Common myeloid progenitor, CD34-positive (primary cell): ENCODE data around the gene ADAM10.

Experiments used
- CTCF ChIA-PET: fragments of 350-600 bp; sonication (Branson Sonifier 250); formaldehyde crosslinking; loops from one replicate; lab custom pipeline; 2021; ENCODE audit warnings: antibody characterized with exemption; lab: Charles Lee
- POLR2A ChIA-PET: fragments of 350-600 bp; sonication (Branson Sonifier 250); formaldehyde crosslinking; loops from one replicate; lab custom pipeline; 2021; ENCODE audit warnings: antibody characterized with exemption; lab: Charles Lee
- DNase-seq, 3 donors: peaks; one replicate each; pipeline versions ENCODE4 v3.0.0 to v3.0.0-alpha.2; 2013
- H3K27ac ChIP-seq, 2 experiments: 1 replicate in 1 of 2; 2 replicates in 1 of 2; pipeline ENCODE4 v1.7.0; 2013; ENCODE audit warnings: inconsistent platforms in 2 of 2, low read length in 2 of 2, mild to moderate bottlenecking in 2 of 2, low read depth in 1 of 2, moderate library complexity in 1 of 2; ENCODE audit not compliant: severe bottlenecking in 2 of 2, insufficient read depth in 1 of 2, poor library complexity in 1 of 2
- H3K27me3 ChIP-seq, 5 experiments: replicated peaks in 2 of 5; 1 replicate in 3 of 5; 2 replicates in 2 of 5; pipeline versions ENCODE4 v1.6.1 to v1.7.0; 2013; ENCODE audit warnings: low read length in 4 of 5, mild to moderate bottlenecking in 2 of 5, moderate library complexity in 2 of 5, inconsistent platforms in 1 of 5; ENCODE audit not compliant: insufficient read depth in 5 of 5, control insufficient read depth in 4 of 5
- H3K36me3 ChIP-seq, 4 experiments: 1 replicate in 2 of 4; 2 replicates in 2 of 4; pipeline versions ENCODE4 v1.6.1 to v1.7.0; 2013; ENCODE audit warnings: low read length in 3 of 4, control low read depth in 1 of 4, mild to moderate bottlenecking in 1 of 4; ENCODE audit not compliant: control insufficient read depth in 4 of 4, insufficient read depth in 4 of 4
- H3K4me1 ChIP-seq, 4 experiments: 1 replicate in 3 of 4; 2 replicates in 1 of 4; pipeline versions ENCODE4 v1.6.1 to v1.7.1; 2013; ENCODE audit warnings: low read length in 3 of 4, mild to moderate bottlenecking in 3 of 4, control low read depth in 1 of 4, inconsistent platforms in 1 of 4, moderate library complexity in 1 of 4; ENCODE audit not compliant: control insufficient read depth in 4 of 4, insufficient read depth in 4 of 4; ENCODE audit errors: control extremely low read depth in 1 of 4
- H3K4me3 ChIP-seq, 7 experiments: 1 replicate in 4 of 7; 2 replicates in 3 of 7; pipeline versions ENCODE4 v1.5.1 to v1.7.0; 2013; ENCODE audit warnings: mild to moderate bottlenecking in 7 of 7, low read length in 6 of 7, moderate library complexity in 6 of 7, inconsistent platforms in 2 of 7, low read depth in 2 of 7, control low read depth in 1 of 7; ENCODE audit not compliant: insufficient read depth in 4 of 7, control insufficient read depth in 1 of 7; ENCODE audit errors: extremely low read depth in 1 of 7
- H3K9me3 ChIP-seq, 5 experiments: 1 replicate in 4 of 5; 2 replicates in 1 of 5; pipeline versions ENCODE4 v1.6.1 to v1.7.1; 2013; ENCODE audit warnings: low read length in 4 of 5, mild to moderate bottlenecking in 2 of 5, inconsistent platforms in 1 of 5, low read depth in 1 of 5, moderate library complexity in 1 of 5; ENCODE audit not compliant: control insufficient read depth in 4 of 5, insufficient read depth in 2 of 5; ENCODE audit errors: control extremely low read depth in 1 of 5
- WGBS: methylation state at CpG from one replicate; pipeline ENCODE4 v1.1.5; 2013; ENCODE audit not compliant: insufficient coverage; 5-methylcytosine and 5-hydroxymethylcytosine counted together

ADAM10 gene

GRCh38 chr15:58671186-58671585, 78.3 kb downstream of the ADAM10 start:
- Histone ChIP-seq H3K36me3 (peaks cover 2 to 7% (median 3%) of the 10 kb centered on the region in 4 experiments), H3K27ac (no peak overlapping the region), H3K4me3 (no peak overlapping the region), H3K27me3 (no peaks in the 10 kb centered on the region), H3K9me3 (peaks cover 0 to 1% (median 0%) of the 10 kb centered on the region in 5 experiments), H3K4me1 (no peaks in the 10 kb centered on the region)
- POLR2A ChIA-PET, result no interaction called here
- DNase-seq, result no peak
- CTCF ChIA-PET, result no interaction called here
- 83% methylated on average over 2 of the region's 2 CpGs for WGBS

DNA sequence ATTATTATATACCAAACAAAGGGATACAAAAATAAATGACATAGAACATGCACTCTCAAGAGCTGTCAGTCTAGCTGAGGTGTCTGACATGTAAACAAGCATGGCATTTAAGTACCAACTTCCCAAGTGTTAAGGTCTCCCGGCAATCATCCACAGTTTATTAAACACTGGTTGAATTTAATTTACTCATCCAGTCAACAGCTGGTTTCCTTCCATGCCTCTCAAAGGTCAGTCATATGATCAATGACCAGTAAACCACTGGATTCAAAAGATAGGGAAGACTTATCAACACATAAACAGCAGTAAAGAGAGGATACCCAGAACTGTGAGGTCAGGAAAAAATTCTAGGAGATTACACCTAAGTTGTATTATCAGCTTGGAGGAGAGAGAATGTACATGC, 80.4 kb downstream of the ADAM10 start:
- Histone ChIP-seq H3K4me3 (no peak overlapping the region), H3K27me3 (no peaks in the 10 kb centered on the region), H3K4me1 (no peaks in the 10 kb centered on the region), H3K36me3 (peaks cover under 1 to 6% (median 3%) of the 10 kb centered on the region in 4 experiments), H3K27ac (no peak overlapping the region), H3K9me3 (peaks cover 0 to 1% (median 0%) of the 10 kb centered on the region in 5 experiments)
- DNase-seq, result no peak
- ChIA-PET POLR2A (no interaction called here), CTCF (no interaction called here)
- WGBS, result 100% methylated on average over 1 of the region's 1 CpG

DNA sequence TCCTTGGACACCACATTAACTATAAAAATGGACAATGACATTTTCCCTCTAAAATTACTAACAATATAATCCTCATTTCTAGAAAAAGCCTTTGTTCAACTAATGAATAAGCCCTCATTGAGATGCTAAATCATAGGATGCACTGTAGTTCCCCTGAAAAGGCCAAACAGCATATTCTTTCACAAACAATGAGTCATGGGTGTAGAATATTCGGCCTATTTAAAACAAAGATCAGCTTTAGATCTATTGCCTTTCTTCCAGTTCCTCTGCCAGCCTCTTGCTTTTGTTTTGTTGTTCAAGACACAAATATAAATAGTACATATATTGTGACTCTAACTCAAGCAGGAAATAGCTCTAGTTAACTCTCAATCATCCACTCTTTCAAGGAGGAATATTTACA, 82.5 kb downstream of the ADAM10 start:
- no peaks in the 10 kb centered on the region for H3K27me3 ChIP-seq
- CTCF ChIA-PET, result no interaction called here
- no peak overlapping the region for H3K4me3 ChIP-seq
- no peaks in the 10 kb centered on the region for H3K4me1 ChIP-seq
- WGBS, result no CpG with 5 or more reads among the region's 1 CpG
- POLR2A ChIA-PET, result no interaction called here
- peaks cover 5 to 24% (median 8%) of the 10 kb centered on the region in 4 experiments for H3K36me3 ChIP-seq
- peaks cover 0 to 1% (median 0%) of the 10 kb centered on the region in 5 experiments for H3K9me3 ChIP-seq
- DNase-seq, result no peak
- no peak overlapping the region for H3K27ac ChIP-seq

DNA sequence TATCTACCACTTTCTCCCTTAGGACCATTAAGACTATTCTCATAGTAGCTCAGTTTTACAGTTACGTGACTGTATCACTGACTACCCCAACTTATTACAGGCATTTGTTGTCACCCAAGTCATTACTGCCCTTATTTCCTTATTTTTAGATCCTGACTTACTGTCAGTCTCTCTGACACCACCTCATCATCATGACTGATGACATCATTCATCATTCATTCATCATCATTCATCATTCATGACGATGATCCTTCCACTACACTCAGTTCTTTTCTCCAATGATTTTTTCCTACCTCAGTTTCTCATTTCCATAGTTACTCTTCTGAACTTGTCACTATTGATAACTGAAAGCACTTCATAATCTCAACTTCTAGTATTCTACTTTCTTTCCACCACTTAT, 83.8 kb downstream of the ADAM10 start:
- Histone ChIP-seq H3K4me1 (no peaks in the 10 kb centered on the region), H3K9me3 (peaks cover 0 to 1% (median 0%) of the 10 kb centered on the region in 5 experiments), H3K27ac (no peak overlapping the region), H3K4me3 (no peak overlapping the region), H3K36me3 (peaks cover 7 to 36% (median 11%) of the 10 kb centered on the region in 4 experiments), H3K27me3 (no peaks in the 10 kb centered on the region)
- 100% methylated on average over 2 of the region's 2 CpGs for WGBS
- DNase-seq, result no peak
- POLR2A ChIA-PET, result interaction anchor here (0.7 kb wide), 1 partner anchor 21 kb away, joined by 3 read pairs; no protein-coding TSS in a partner anchor
- CTCF ChIA-PET, result interaction anchor here (0.8 kb wide), 1 partner anchor 396 kb away, joined by 3 read pairs; no protein-coding TSS in a partner anchor

GRCh38 chr15:58650102-58650501, 99.4 kb downstream of the ADAM10 start:
- no peak for DNase-seq
- Histone ChIP-seq H3K4me3 (no peak overlapping the region), H3K9me3 (peaks cover 0 to 4% (median 0%) of the 10 kb centered on the region in 5 experiments), H3K27me3 (no peaks in the 10 kb centered on the region), H3K36me3 (peaks cover 2 to 15% (median 4%) of the 10 kb centered on the region in 4 experiments), H3K4me1 (no peaks in the 10 kb centered on the region), H3K27ac (no peak overlapping the region)
- ChIA-PET CTCF (no interaction called here), POLR2A (no interaction called here)

DNA sequence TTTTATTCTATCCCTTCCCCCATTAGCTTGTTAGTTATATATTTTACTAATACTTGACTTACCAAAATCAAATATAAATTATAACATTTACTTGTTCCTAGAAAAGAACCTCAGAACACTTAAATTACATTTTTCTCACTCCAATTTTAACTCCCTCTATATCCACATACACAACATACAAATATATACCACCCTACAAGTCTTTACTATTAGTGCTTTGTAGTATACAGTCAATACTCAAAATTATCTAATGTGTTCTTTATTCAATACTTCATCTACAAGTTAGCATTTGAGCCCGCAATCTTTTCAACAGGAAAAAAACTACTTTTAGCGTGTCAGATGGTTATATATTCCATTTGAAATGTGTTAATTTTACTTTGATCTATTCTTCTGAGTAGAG, 100.3 kb downstream of the ADAM10 start:
- Histone ChIP-seq H3K36me3 (peaks cover 2 to 5% (median 3%) of the 10 kb centered on the region in 4 experiments), H3K27ac (no peak overlapping the region), H3K4me1 (no peaks in the 10 kb centered on the region), H3K27me3 (no peaks in the 10 kb centered on the region), H3K9me3 (peaks cover 0 to under 1% (median 0%) of the 10 kb centered on the region in 5 experiments), H3K4me3 (no peak overlapping the region)
- CTCF ChIA-PET, result no interaction called here
- WGBS, result no CpG with 5 or more reads among the region's 2 CpGs
- DNase-seq, result no peak
- POLR2A ChIA-PET, result no interaction called here

DNA sequence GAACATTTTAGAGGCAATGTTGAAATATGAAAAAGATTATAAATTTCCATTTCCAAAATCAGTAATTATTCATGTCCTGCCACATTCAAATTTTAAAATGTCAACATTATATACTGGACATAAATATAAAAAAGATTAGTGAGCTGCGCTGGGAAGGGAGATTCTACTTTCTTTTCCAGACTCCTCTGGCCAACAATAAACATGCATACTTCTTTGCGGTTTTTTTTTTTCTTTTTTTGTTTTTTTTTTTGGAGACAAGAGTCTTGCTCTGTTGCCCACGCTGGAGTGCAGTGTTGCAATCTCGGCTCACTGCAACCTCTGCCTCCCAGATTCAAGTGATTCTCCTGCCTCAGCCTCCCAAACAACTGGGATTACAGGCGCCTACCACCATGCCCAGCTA, 105.5 kb downstream of the ADAM10 start:
- Histone ChIP-seq H3K4me1 (no peaks in the 10 kb centered on the region), H3K27me3 (no peaks in the 10 kb centered on the region), H3K4me3 (no peak overlapping the region), H3K27ac (no peak overlapping the region), H3K9me3 (no peaks in the 10 kb centered on the region), H3K36me3 (peaks cover 8 to 20% (median 14%) of the 10 kb centered on the region in 4 experiments)
- ChIA-PET POLR2A (interaction anchor here (0.6 kb wide), 1 partner anchor 288 kb away, joined by 3 read pairs; no protein-coding TSS in a partner anchor), CTCF (no interaction called here)
- no CpG with 5 or more reads among the region's 5 CpGs for WGBS
- DNase-seq, result no peak
